Activated CD8-positive, alpha-beta memory T cell treated with anti-CD3 and anti-CD28 coated beads for 36 hours (primary cell): Measurements from ENCODE around the gene SNAPC4. TPM values are rescaled to one million over a fixed set of nuclear protein-coding genes. Genes with fewer than 3 reads are reported as not detected.
"Not testable (repeated sequence)": the region's sequence is repeated elsewhere in the genome, so short reads cannot be mapped to it uniquely, and the experiment has no call there.

Source experiments
- CTCF ChIA-PET: fragments of 350-600 bp; sonication (Branson Sonifier 250); formaldehyde crosslinking; loops from one replicate; lab custom pipeline; 2021; ENCODE audit warnings: antibody characterized with exemption; lab: Charles Lee
- POLR2A ChIA-PET: fragments of 350-600 bp; sonication (Branson Sonifier 250); formaldehyde crosslinking; loops from one replicate; lab custom pipeline; 2021; ENCODE audit warnings: antibody characterized with exemption; lab: Charles Lee
- total RNA-seq, 2 experiments: library from RNA; stranded (reverse); gene quantifications; one replicate each; pipeline ENCODE4 v1.2.3, GENCODE V29; 2021

Gene SNAPC4
- total RNA-seq, 2 experiments from 2014 or later: 23.4 to 24.5 TPM

DNA sequence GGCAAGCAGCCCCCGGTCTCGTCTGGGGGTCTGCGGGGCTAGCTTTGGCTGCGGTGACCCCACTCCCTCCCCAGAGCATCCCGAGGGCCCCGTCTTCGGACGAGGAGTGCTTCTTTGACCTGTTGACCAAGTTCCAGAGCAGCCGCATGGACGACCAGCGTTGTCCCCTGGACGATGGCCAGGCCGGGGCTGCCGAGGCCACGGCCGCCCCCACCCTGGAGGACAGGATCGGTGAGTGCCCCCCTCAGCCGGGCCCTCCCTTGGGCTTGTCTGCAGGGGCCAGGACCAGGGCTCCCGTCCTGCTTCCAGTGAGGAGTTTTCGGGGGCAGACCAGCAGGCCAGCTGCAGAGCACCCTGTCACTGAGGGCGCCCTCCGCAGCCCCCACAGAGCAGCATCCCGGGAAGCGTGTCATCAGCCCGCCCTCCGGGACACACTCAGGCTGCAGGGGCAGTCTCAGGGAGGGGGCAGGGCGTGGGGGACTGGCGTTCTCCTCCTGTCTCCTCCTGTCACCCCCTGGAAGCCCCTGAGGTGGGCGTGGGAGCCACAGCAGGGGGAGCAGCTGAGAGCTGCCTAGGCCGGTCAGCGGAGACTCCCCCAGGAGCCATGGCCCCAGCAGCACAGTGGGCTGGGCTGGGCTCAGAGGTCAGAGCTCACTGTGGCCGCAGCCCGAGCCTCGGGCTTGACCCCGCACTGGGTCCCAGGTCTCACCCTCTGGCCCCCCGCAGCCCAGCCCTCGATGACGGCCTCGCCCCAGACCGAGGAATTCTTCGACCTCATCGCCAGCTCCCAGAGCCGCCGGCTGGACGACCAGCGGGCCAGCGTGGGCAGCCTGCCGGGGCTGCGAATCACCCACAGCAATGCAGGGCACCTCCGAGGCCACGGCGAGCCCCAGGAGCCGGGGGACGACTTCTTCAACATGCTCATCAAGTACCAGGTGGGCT lies 44.1 kb downstream of the SNAPC4 start:
- CTCF ChIA-PET: interaction anchor here (1.1 kb wide), 1 partner anchor 43 kb away, joined by 3 read pairs; no protein-coding TSS in a partner anchor
- POLR2A ChIA-PET: no interaction called here

DNA sequence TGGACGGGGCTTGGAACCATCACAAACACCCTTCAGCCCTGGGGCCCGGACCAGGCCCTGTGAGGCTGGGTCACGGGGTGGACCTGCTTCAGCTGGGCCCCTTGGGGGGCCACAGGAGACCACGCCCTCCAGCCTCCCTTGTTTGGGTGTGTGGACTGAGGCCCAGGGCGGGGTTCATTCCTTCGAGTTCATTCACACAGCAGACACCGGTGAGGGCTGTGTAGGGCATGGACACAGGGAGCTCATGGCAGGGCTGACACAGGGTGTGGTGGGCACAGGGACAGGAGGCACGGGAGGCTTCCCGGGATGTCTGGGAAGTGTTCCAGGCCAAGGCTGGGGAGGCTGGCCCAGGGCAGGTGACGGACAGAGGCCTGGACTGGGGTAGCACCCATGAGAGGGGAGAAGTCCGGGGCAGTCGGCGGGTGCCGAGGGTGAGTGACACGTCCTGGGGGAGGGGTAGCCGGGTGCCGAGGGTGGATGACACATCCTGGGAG lies 45.3 kb downstream of the SNAPC4 start:
- ChIA-PET POLR2A (no interaction called here), CTCF (interaction anchor here (0.8 to 1.1 kb wide), 2 partner anchors 9 to 42 kb away, joined by 3 read pairs; partner anchors contain the start of gene DNLZ)

- POLR2A ChIA-PET: no interaction called here
- CTCF ChIA-PET: interaction anchor here (0.8 kb wide), 1 partner anchor 10 kb away, joined by 3 read pairs; the partner anchor contains the start of gene DNLZ
Measured at GRCh38 chr9:136353757-136354488, 46.0 kb downstream of the SNAPC4 start.

DNA sequence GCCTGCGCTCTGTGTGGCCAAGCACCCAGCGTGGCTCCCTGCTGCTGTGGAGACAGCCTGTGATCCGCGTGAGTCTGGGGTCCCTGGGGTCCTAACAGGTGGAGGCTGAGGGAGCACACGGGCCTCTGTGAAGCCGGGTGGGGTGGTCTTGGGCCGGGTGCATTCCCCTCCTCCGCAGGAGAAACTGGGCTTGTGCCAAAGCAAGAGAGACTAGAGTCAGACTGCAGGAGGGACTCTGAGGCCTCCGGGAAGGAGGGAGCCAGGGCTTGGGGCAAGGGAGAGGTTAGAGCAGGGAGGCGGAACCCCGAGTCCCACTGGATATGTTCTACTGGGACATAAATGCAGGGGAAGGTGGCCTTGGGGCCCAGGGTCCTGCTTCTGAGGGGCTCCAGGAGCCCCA lies 46.9 kb downstream of the SNAPC4 start:
- ChIA-PET CTCF (no interaction called here), POLR2A (no interaction called here)

GRCh38 chr9:136352682-136353081 lies 47.3 kb downstream of the SNAPC4 start:
- POLR2A ChIA-PET: no interaction called here
- CTCF ChIA-PET: no interaction called here

- CTCF ChIA-PET, POLR2A ChIA-PET: not testable (repeated sequence)
Measured at GRCh38 chr9:136351868-136352267, 48.1 kb downstream of the SNAPC4 start.

DNA sequence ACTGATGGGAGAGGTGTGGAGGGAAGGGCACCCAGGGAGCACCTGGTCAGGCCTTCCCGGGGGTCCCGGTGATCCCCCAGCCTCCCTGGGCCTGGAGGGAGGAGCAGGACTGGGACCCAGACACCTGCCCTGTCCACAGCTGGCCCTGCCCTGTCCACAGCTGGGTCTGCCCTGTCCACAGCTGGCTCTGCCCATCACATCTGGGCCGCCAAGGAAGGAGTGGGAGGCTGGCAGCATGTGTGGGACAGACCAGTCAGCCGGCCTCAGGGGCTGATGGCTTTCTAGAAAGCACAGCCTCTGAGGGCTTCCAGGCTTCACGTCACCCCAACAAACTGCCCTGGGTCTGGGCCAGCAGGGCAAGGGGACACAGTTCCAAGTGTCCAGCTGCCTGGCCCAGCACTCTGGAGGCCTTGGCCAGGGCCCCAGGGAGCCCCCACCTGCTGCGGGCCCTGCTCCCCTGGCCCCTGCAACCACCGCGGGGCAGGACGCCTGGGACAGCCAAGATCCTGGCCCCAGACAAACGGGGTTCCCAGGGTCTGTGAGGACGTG lies 48.6 kb downstream of the SNAPC4 start:
- ChIA-PET POLR2A (no interaction called here), CTCF (no interaction called here)

Other genes starting within 250 kb of the SNAPC4 start
- not detected for gene LHX3, start 195.0 kb downstream of the SNAPC4 start, total RNA-seq
- gene QSOX2, start 154.4 kb downstream of the SNAPC4 start, total RNA-seq: 10 to 100 TPM; 17.8 to 18.2 TPM
- not detected for gene CCDC187, start 96.1 kb downstream of the SNAPC4 start, total RNA-seq
- 1 to 10 TPM; 7.5 to 8.6 TPM for gene GPSM1, start 72.6 kb downstream of the SNAPC4 start, total RNA-seq
- 10 to 100 TPM; 29.6 to 31.8 TPM for gene DNLZ, start 36.4 kb downstream of the SNAPC4 start, total RNA-seq
- gene CARD9, start 26.5 kb downstream of the SNAPC4 start, total RNA-seq: 1 to 10 TPM; 1.8 to 2.7 TPM
- gene ENTR1, start 10.4 kb upstream of the SNAPC4 start, total RNA-seq: 10 to 100 TPM; 55.7 to 55.8 TPM
- 100 to 1,000 TPM; 117 to 120 TPM for gene PMPCA, start 10.5 kb upstream of the SNAPC4 start, total RNA-seq
- 10 to 100 TPM; 15.9 to 16.5 TPM for gene INPP5E, start 39.7 kb upstream of the SNAPC4 start, total RNA-seq
- 10 to 100 TPM; 78.7 to 80.9 TPM for gene SEC16A, start 82.9 kb upstream of the SNAPC4 start, total RNA-seq
- gene NOTCH1, start 145.9 kb upstream of the SNAPC4 start, total RNA-seq: 10 to 100 TPM; 69.5 to 71.4 TPM